ENCODE results near the gene STARD3NL. TPM values are rescaled to one million over a fixed set of nuclear protein-coding genes. Genes with fewer than 3 reads are reported as not detected.

STARD3NL gene
- total and polyA plus RNA-seq, 2 of the 4 experiments (the other 2 are of a cell fraction) = 51.6 to 69.7 TPM

GRCh38 chr7:38222481-38223096 is 44.5 kb downstream of the STARD3NL start:
- Histone ChIP-seq H3K18ac (ENCODE audit: low read depth, low read length) (no peak overlapping the region), H2BK20ac (ENCODE audit: low read depth, low read length) (no peak overlapping the region), H2AK5ac (ENCODE audit: low read depth, low read length) (no peak overlapping the region), H3K4me1 (ENCODE audit: control insufficient read depth, insufficient read depth, low read length) (peaks cover 3% of the 10 kb centered on the region; the same call in 1 of the 2 replicates), H3K14ac (replicated peaks; ENCODE audit: low read depth, low read length) (no peak overlapping the region), H3K4ac (ENCODE audit: low read depth, low read length) (no peak overlapping the region), H3K9ac (ENCODE audit: low read depth, low read length) (no peak overlapping the region), H2AK9ac (replicated peaks; ENCODE audit: low read depth, low read length, poor library complexity) (no peak overlapping the region), H4K8ac (ENCODE audit: low read depth in 2 of 2, low read length in 2 of 2) (no peak overlapping the region), H3K23ac (ENCODE audit: low read depth, low read length) (no peak overlapping the region), H3K79me1 (ENCODE audit: low read depth in 1 of 2, low read length in 2 of 2) (peaks cover 0 to 3% of the 10 kb centered on the region in 2 experiments; a peak in 1 of 4 replicates), H3K4me2 (ENCODE audit: low read depth, low read length) (no peak overlapping the region), H3K4me3 (ENCODE audit: insufficient read depth, low read depth, low read length) (no peak overlapping the region), H2BK120ac (ENCODE audit: low read depth, low read length) (no peak overlapping the region), H3K9me3 (ENCODE audit: control insufficient read depth, insufficient read depth, low read length) (no peaks in the 10 kb centered on the region), H2BK15ac (ENCODE audit: low read depth, low read length) (no peak overlapping the region), H3K36me3 (ENCODE audit: control insufficient read depth, insufficient read depth, low read length) (peaks cover 30% of the 10 kb centered on the region), H3K27ac (ENCODE audit: insufficient read depth, low read length) (no peak overlapping the region), H4K20me1 (ENCODE audit: insufficient read depth, low read length) (no peaks in the 10 kb centered on the region), H4K5ac (ENCODE audit: low read depth, low read length) (no peak overlapping the region), H4K91ac (ENCODE audit: insufficient read depth, low read depth, low read length) (no peak overlapping the region), H2BK5ac (ENCODE audit: low read depth, low read length, poor library complexity, severe bottlenecking) (no peak overlapping the region), H3K27me3 (ENCODE audit: control insufficient read depth, insufficient read depth, low read length) (no peaks in the 10 kb centered on the region), H3K56ac (ENCODE audit: extremely low read depth, insufficient read depth, low read length) (no peak overlapping the region), H2AFZ (replicated peaks; ENCODE audit: low read length, poor library complexity) (no peak overlapping the region), H3K9me1 (ENCODE audit: insufficient read depth, low read length) (peaks cover 2% of the 10 kb centered on the region)
- DNase-seq (peak; percentile 62), ATAC-seq (ENCODE audit: low read depth) (peak; percentile 79)
- dilution Hi-C loops (cut with HindIII; ENCODE audit: low sequenced_read_pairs, unreplicated experiment) = no loop called here
- intact Hi-C loops (cut with micrococcal nuclease) = loop anchor here (1.0 to 2.0 kb wide), 3 partner anchors 44 to 115 kb away; partner anchors contain the start of gene STARD3NL
- in situ Hi-C loops (cut with MboI; ENCODE audit: low sequenced_read_pairs) = loop anchor here (5.0 kb wide), 1 partner anchor 115 kb away; no protein-coding TSS in a partner anchor
- WGBS, 2 experiments (ENCODE audit: extremely low coverage in 2 of 2, insufficient read length in 1 of 2) = no CpG with 5 or more reads among the region's 5 CpGs
- BruUV-seq (replicated peaks) = no TSS peak
- CTCF ChIA-PET = interaction anchor here (1.1 to 1.5 kb wide), 4 partner anchors 12 to 102 kb away, joined by 3 to 6 read pairs (median 4); no protein-coding TSS in a partner anchor
- POLR2A ChIA-PET (ENCODE audit: unreplicated experiment) = no interaction called here
- no peak for TF ChIP-seq FOS (IDR thresholded peaks at IDR 0.05; ENCODE audit: low read depth, low read length)
- no peak for TF ChIP-seq CEBPB (IDR thresholded peaks at IDR 0.05; ENCODE audit: low read depth, low read length)
- peak; percentile 83 for TF ChIP-seq CTCF (conservative IDR thresholded peaks at IDR 0.05; ENCODE audit: low read depth, low read length)
- peak; percentile 62 for TF ChIP-seq SMC3 (IDR thresholded peaks at IDR 0.05; ENCODE audit: low read depth, low read length)
- peak; percentile 84 for TF ChIP-seq RAD21 (IDR thresholded peaks at IDR 0.05; ENCODE audit: low read length)

All from IMR-90 (cell line).